Measurements from ENCODE around the gene FAM89B. TPM values are rescaled to one million over a fixed set of nuclear protein-coding genes. Genes with fewer than 3 reads are reported as not detected.

Gene FAM89B
- total RNA-seq, 1 donor from 2014 or later, result 23.3 TPM

DNA sequence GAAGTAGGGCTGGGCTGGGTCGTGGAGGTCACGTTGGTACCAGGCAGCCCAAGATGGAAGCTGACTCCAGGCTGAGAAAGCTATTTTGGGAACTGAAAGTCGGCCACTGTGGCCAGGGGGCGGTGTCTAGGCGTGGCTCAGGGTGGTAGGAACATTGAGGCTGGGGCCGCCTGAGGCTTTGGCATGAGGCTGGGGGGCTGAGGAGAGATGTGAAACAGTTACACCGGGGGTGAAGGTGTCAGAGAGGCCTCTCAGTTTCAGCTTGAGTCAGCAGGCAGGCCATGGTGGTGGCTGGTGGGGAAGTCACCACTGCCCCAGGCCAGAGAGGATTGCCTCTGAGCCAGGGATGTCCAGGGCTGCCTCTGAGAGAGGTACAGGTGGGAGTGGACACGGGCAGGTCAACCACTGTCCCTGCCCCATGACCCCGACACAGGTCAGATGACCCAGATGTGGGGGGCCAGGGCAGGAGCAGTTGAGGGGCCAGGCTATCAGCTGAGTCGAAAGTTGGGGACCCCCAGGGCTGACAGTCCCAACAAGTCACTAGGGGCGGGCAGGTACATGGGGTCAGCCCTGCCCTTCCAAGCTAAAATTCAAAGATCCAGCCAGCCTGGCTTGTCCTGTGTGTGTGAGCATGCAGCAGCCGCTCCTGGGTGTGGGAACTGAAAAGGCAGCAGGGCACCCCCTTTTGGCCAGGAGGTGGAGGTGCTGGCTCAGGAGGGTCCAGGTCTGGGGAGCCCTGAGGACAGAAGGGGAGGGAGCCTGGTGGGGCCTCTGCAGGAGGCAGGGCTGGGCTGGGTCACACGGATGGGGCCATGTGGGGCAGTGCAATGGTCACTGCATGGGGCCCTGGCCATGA, 16.1 kb downstream of the FAM89B start:
- no peak for DNase-seq (ENCODE audit: low read depth, low spot score)

DNA sequence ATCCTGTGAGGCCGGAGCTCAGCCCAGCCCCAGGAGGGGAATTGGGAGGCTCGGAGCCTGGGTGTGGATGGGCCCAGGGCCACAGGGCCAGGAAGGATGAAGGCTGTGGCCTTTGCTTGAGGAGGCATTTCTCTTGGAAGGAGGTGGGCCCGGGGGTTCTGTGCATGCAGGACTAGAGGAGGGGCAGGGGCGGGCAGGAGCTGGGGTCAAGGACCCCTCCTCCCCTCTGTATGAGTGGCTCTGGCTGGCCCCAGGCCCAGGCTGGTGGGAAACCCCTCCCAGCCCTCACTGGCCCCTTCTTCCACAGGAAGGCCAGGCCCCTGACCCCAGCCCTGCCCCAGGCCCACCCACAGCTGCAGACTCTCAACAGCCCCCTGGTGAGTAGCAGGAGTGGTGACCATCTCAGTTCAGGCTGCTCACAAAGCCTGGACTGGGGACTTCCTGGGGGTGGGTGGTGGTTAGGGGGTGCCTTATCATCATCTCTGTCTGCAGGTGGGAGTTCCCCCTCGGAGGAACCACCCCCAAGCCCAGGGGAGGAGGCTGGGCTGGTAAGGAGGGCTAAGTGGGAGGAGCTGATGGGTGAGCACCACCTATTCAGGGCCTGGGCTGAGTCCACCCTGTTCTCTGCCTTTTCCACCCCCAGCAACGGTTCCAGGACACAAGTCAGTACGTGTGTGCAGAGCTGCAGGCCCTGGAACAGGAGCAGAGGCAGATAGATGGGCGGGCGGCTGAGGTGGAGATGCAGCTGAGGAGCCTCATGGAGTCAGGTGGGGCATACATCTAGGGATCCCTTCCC, 17.3 kb downstream of the FAM89B start:
- DNase-seq (ENCODE audit: low read depth, low spot score), result no peak

DNA sequence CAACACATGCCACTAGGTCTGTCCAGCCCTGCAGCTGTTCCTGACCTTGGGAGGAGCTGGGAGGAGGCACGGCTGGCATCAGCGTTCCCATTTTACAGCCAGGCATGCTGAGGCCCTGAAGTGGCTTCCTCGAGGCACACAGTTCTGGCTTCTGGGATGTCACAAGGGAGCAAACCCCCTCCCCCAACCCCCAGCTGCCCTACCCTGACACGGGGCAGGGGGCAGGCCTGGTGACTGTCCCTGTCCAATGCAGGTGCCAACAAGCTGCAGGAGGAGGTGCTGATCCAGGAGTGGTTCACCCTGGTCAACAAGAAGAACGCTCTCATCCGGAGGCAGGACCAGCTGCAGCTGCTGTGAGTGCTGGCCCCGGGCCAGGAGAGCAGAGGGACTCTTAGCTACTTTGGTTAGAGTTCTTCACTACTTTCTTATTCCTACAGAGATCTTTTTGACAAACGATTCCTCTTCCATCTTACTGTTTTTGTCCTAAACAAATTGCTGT, 18.0 kb downstream of the FAM89B start:
- DNase-seq (ENCODE audit: low read depth, low spot score), result no peak

DNA sequence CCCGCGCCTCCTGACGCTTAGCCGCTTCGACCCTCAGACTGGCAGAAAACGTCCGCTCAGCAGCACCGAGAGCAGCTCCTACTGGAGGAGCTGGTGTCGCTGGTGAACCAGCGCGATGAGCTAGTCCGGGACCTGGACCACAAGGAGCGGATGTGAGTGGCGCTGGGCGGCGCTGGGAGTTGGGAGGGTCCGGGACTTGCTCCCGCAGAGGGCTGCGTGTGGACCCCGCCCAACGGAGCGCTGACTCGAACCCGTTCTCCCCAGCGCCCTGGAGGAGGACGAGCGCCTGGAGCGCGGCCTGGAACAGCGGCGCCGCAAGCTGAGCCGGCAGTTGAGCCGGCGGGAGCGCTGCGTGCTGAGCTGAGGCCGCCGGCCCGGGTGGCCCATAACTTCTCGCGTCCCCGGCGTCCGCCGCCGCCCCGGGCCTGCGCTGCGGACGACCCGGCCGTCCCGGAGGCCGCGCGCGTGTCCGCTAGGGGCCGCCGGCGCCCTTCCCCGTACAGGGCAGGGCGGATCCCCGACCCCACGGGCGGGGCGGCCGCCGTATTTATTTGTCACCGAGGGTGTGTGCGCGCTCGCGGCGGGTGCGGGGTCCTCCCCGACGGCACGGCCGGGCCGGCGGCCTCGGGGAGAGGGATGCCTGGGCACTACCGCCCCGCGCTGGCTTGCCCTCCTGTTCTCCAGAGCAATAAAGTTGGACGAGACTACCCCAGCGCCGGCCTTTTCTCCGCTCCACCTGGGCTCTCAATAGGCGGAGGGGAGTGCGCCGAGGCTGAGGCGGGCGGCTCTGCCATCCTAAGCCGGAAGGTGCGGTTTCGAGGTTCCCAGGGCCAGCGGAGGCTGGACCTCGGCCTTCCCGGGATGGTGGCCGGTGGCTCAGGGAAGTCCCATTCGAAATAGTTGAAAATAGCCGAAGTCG, 19.9 kb downstream of the FAM89B start:
- no peak for DNase-seq (ENCODE audit: low read depth, low spot score)

DNA sequence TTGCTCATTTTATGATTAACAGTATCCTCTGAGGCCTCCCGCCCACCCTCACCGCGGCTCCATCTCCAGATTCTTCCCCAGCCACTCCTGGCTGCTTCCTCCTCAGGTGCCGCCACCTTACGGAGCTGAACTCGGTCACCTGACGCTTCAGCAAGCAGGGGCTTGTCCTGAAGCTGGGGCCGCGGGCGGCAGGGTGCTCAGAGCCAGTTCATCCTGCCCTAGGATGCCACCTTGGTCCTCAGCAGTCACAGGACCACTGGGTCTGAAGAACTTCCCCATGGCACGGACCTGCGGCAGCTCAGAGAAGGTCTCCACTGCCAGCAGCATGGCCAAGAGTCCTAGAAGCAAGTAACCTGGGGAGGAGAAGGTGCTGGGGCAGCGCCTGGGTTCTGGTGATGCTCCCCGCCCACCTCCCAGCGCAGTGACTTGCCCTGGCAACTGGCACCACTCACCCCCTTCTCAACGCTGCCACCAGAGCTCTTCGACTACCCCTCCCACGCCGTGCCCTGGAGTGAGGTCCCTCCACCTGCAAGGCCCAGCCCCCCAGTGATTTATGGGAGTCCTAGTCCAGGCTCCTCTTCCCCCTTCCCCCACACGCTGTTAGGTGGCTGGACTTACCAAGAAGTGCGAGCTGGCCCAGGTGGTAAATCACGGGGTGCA, 20.6 kb downstream of the FAM89B start:
- DNase-seq (ENCODE audit: low read depth, low spot score), result no peak

DNA sequence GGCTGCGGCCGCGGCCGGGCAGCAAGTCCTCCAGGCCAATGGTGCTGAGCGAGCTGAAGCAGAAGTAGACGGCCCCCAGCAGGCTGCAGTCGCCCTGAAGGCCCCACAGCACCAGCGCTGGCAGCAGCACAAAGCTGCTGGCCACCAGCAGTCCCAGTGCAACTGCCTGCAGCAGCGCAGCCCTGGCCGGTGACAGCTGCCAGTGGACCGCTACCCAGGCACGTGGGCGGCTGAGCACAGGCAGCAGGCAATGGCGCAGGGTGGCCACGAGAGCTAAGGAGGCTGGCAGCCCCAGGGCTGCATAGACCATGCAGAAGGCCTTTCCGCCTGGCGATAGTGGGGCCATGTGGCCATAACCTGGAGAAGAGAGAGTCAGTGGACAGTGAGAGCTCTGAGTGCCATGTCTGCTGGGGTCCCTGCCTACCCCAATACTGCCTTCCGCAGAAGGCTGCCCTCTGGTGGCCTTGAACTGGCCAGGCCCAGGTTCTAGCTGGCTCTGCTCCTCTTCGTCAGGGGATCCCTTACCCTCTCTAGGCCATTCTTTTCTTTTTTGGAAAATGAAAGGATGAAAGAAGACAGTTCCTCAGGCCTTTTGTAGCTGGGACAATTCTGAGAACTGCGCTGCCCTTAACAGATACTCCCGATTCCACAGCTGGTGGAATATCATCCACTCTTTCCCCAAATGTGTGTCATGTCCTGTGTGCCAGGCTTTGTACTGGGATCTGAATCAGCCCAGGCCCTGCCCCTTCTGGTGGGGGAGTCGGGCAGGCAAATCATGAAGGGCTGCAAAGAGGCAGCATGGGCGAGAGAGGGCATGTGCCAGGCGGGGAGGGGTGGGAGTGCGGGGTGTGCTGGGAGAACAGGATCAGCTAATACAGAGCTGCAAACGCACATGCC, 21.4 kb downstream of the FAM89B start:
- no peak for DNase-seq (ENCODE audit: low read depth, low spot score)

DNA sequence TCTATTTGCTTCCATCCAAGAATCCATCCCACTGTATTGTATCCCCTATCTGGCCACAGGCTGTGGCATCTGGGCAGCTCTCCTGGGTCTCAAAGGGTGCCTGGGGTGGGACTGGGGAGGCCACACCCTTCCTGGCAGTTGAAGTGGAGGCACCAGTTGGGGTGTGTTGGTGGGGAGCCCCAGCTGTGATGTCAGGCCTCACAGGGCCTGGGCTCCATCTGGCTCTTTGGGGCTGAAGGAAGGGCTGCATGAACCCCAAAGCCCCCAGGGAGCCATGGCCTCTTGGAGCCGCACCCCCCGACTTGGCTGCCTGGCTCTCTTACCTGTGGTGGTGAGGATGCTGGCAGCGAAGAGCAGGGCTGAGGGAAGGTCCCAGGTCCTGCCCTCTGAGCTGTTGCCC, 22.8 kb downstream of the FAM89B start:
- DNase-seq (ENCODE audit: low read depth, low spot score), result no peak

DNA sequence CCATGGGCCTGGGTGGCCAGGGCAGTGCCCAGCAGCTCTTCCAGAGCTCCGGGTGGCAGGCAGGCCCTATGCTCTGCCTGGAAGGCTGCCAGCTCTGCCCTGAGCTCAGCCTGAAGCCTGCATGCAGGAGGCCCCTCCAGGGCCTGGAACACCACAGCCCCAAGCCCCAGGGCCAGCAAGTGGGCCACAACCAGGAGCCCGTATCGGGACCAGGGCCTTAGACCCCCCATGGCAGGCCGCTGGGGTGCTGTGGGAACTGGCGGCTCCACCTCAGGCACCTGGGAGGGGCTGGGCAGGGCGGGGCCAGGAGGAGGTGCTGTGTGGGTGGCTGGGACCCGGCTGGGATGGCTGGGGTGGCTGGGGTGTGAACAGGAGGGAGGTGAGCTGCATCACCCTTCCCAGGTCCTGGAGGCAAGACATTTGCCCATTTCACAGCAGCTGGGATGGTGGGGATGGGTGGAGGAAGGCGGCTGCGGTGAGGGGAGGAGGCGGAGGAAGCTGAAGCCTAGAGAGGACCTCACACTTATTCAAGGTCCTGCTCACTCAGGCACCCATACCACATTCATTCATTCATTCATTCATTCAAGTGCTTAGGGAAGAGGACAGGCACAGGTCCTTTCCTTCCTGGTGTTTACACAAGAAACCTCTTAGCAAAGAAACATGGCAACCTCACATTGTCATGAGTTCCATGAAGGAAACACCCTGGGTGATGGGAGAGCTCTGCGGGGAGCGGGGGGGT, 23.4 kb downstream of the FAM89B start, which contains the start of gene KCNK7:
Gene KCNK7 (minus strand): TSS at position 258 of the 739 bp plus-strand sequence. CDS start 28 bp downstream, at position 230.
- DNase-seq (ENCODE audit: low read depth, low spot score), result no peak

DNA sequence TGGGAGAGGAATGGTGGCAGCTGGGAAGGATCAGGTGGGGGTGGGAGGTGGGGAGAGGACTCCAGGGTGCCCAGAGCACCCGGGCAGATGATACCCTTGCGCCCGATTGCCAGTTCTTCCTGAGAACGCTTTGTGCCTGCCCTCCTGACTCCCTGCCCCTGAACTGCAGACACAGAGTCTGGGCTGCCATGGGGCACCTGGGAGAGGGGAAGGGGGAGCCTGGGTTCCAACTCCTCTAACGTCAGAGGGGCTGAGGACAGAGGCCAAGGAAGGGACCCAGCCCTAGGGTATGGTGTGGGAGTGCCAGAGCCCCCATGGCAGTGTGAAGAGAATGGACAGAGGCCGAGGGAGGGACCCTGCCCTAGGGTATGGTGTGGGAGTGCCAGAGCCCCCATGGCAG, 24.2 kb downstream of the FAM89B start:
- DNase-seq (ENCODE audit: low read depth, low spot score), result no peak

DNA sequence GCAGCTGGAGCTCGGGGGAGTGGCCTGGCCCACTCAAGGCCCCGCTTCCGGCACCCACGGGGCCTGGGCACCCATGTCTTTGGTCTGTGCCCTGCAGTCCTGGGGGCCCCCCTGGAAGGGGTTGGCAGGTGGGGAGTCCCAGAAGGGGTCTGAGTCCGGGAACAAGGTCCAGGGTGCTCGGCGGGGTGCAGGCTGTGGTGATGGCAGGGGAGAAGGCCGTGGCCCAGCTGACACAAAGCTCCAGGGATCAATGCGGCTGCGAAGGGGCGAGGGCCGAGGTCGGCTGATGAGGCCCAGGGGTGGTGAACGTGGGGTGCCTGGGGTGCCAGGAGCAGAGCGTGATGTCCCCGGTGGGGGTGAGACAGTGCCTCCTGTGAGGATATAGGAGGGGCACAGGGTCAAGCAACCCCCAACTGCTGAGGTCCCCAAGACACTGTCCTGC, 25.9 kb downstream of the FAM89B start:
- DNase-seq (ENCODE audit: low read depth, low spot score), result no peak

DNA sequence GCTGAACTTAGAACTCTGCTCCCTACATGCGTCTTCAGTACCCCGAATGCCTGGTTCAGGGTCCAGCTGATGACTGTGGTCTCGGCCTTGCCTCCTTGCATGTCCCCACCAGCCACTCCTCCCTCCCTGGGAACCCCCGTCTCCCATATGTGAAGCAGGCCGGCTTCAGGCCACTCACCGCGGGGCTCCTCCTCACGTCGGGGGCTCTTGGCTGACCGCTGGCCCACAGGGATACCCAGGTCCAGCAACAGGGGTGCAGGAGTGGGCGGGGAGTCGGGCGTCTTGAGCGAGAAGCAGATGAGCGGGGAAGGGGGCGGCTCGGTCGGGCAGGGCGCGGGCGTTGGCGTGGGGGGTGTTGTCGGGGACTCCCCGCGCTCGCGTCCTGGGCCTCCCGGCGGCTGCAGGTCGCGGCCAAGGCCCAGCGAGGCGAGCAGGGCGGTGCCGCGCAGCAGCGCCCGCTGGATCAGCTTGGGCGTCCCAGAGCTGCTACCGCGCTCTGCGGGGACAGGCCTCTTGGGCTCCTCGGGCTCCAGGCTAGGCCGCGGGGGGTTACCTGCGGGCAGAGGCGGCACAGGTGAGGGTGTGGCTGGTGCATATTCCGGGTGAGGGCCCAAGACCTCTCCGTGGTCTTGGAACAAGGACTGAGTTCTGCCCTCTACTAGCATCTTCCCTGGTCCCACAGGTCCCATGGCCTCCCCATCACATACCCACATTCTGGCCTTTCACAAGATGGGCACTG, 27.0 kb downstream of the FAM89B start:
- DNase-seq (ENCODE audit: low read depth, low spot score), result no peak

DNA sequence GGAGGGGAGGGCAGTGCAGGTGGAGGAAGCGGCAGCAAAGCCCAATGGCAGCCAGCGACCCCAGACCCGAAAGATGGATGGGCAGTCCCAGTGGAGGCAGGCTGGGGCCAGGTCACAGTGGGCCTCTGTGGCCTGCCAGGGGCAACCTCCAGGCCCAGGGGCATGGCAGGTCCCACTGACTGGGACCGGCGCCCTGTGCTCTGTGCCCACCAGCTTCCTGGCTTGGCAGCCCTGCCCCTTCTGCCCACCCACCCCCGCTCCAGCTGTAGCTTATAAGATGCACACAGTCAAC, 27.6 kb downstream of the FAM89B start:
- DNase-seq (ENCODE audit: low read depth, low spot score), result no peak

DNA sequence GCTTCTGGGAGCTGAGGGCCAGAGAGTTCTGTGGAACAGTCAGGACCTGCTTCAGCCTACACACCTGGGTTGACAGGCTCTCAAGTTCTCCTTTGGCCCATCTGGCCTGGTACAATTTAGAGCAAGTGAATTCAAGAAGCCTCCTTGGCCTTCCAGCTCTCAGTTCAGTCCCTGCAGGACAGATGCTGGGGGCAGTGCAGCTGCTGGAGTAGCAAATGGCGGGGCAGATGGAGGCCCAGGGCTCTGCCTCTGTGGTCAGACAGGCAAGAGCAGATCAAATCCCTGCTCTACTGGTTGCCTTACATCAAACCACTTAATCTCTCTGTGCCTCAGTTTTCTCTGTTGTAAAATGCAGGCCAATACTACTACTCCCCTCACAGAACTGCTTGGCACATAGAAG, 31.9 kb downstream of the FAM89B start:
- DNase-seq (ENCODE audit: low read depth, low spot score), result no peak

DNA sequence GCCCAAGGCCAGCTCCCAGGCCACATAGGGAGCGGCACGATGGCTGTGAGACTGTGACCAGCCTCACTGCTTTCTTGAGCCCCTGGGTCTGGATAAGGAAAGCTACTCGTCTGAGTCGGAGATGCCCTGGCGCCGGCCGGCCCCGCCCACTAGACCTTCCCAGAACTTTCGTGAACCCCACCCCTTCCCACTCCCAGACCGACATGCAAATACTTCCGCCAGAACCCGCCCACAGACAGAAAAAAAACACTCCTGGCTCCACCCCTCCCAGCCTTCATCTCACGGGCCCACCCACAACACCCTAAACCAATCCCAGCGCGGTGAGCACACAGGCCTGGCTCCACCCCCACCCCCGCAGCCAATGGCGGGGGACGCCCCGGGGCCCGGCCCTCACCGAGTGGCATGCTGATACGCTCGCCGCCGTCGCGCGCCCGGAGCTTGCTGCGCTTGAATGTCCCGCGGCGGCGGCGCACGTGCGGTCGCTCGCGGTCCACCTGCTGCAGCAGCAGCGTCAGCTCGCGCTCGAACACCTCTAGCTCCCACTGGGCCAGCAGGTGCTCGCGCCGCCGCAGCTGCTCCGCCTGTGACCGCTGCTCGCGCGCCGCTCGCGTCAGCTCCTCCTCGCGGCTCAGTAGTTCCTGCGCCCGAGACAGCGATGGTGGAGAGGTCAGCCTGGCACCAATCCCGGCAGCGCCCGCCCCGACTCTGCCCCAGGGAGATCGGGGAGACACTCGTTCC, 34.7 kb downstream of the FAM89B start:
- DNase-seq (ENCODE audit: low read depth, low spot score), result peak; percentile 80

DNA sequence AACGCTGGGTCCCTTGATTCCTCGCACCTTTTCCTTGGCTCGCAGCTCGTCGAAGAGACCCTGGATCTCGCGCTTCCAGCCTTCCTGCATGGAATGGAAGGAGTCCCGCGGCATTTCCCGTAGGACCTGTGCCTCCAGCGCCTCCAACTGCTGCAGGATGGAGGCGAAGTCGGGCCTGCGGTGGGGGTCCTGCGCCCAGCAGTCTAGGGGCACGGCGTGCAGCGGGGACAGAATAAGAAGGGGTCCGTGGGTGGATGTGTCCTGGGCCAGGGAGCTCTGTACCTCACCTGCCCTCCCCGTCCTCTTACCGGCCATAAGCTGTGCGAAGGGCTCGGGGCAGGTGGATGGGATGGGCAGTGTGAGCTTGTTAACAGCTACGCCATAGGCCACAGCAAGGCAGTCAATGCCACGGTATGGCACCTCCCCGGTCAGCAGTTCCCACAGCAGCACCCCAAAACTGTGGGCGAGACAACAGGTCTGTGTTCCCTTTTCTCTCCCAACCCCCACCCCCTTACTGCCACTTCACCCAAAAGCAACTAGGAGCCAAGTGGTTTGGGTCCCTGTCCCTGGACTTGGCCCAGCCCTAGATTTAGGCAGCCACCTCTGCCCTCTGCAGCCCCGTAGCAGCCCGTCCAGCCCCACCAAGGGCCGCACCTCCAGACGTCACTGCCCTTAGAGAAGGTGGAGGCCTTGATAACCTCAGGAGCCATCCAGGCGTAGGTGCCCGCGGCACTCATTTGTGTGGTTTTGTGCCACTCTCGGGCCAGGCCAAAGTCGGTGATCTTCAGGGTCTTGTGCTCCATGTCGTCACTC, 35.5 kb downstream of the FAM89B start:
- no peak for DNase-seq (ENCODE audit: low read depth, low spot score)

DNA sequence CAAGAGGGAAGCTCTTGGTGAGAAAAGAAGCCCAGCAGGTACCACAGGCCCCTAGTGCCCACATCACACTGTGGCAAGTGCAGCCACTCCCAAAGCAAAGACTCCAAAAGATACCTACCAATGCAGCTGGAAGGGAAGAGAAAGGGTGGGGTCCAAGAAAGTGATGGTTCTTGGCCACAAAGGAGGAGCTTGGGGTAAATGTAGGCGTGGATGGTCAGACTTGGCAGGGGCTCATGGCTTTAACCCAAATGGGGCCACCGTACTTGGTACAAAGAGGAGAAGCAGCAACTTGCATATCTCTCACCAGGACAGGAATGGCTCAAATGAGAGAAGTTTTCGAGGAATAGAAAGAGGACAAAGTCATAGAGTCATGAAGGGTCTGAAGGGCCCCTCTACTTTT, 36.9 kb downstream of the FAM89B start:
- no peak for DNase-seq (ENCODE audit: low read depth, low spot score)

DNA sequence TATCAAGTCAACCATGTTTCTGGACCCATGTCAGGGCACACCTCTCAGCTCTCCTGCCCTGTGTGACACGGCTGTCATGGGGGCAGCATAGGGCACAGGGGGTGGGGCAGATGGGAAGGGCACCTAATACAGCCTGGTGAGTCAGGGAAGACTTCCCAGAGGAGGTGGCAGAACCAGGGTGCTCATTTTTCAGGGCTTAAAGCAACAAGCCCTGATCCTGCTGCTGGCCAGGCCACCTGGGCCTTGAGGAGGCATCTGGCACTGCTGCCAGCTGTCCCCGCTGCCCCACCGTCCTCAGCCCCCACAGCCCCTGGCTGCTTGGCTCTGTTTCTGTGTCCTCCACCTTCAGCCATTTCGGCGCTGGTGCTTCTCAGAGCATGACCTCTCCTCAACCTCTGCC, 37.3 kb downstream of the FAM89B start:
- no peak for DNase-seq (ENCODE audit: low read depth, low spot score)

All from pulmonary artery endothelial cell (primary cell).